ENCODE data around the gene C1QL3. TPM values are rescaled to one million over a fixed set of nuclear protein-coding genes. Genes with fewer than 3 reads are reported as not detected.
A peak's percentile ranks its signal among the peaks of the same experiment; 100 is the strongest.

The C1QL3 gene
- total RNA-seq, 1 experiment from 2014 or later = 4.0 TPM

GRCh38 chr10:16520900-16521299 lies 779 bp downstream of the C1QL3 start:
- no peak overlapping the region for H4K8ac ChIP-seq (replicated peaks; ENCODE audit: insufficient read length, low read depth, low read length)
- peaks cover 14% of the 10 kb centered on the region for H3K23me2 ChIP-seq (ENCODE audit: insufficient read length, low read depth, low read length, poor library complexity, severe bottlenecking)
- H3K9me3 ChIP-seq (ENCODE audit: control insufficient read depth, low read depth, low read length) = no peaks in the 10 kb centered on the region
- no peak overlapping the region for H3K56ac ChIP-seq (ENCODE audit: insufficient read length, low read depth, low read length)
- no peak overlapping the region for H3K27ac ChIP-seq (ENCODE audit: insufficient read length, low read depth, low read length)
- H2AK5ac ChIP-seq (ENCODE audit: insufficient read length, low read length) = no peak overlapping the region
- H3K4me1 Mint-ChIP-seq = peaks cover 35% of the 10 kb centered on the region in 2 experiments
- H3K79me1 ChIP-seq (ENCODE audit: insufficient read depth, low read depth, low read length, poor library complexity, severe bottlenecking) = no peaks in the 10 kb centered on the region
- no peak overlapping the region for H2BK12ac ChIP-seq (ENCODE audit: insufficient read length, low read depth, low read length)
- peak overlapping the region; percentile 82 for H3K4me2 ChIP-seq (ENCODE audit: insufficient read depth, insufficient read length, low read length)
- peaks cover 56% of the 10 kb centered on the region for H3K27me3 Mint-ChIP-seq (ENCODE audit: low read depth)
- peak; percentile 59 for DNase-seq
- H3K4me1 ChIP-seq (ENCODE audit: insufficient read depth, low read length) = no peaks in the 10 kb centered on the region
- no peak overlapping the region for H3T11ph ChIP-seq (ENCODE audit: low read length)
- H3K4ac ChIP-seq (ENCODE audit: low read depth, low read length) = no peak overlapping the region
- H3K27me3 ChIP-seq (ENCODE audit: insufficient read depth, low read length) = peaks cover 21% of the 10 kb centered on the region; the same call in 1 of the 2 replicates
- H3K27ac Mint-ChIP-seq = no peak overlapping the region
- H4K5ac ChIP-seq (ENCODE audit: insufficient read length, low read depth, low read length) = no peak overlapping the region
- H2BK5ac ChIP-seq (ENCODE audit: insufficient read length, low read length) = no peak overlapping the region
- no peak overlapping the region for H3K14ac ChIP-seq (ENCODE audit: insufficient read depth, low read length)
- H3K79me2 ChIP-seq (ENCODE audit: insufficient read depth, low read length) = no peaks in the 10 kb centered on the region
- H4K20me1 ChIP-seq (ENCODE audit: control insufficient read depth, insufficient read depth, insufficient read length) = no peaks in the 10 kb centered on the region
- H4K91ac ChIP-seq (ENCODE audit: insufficient read length, low read depth, low read length) = no peak overlapping the region
- no CpG with 5 or more reads among the region's 39 CpGs for WGBS (ENCODE audit: extremely low coverage, insufficient read length, low lambda C conversion rate)
- H3K36me3 Mint-ChIP-seq (ENCODE audit: insufficient read depth in 1 of 3, low read depth in 3 of 3) = no peaks in the 10 kb centered on the region; a peak in 1 of 7 replicates
- H3K4me3 Mint-ChIP-seq = peak overlapping the region; percentile 60 to 76
- H2BK15ac ChIP-seq (ENCODE audit: low read depth, low read length) = no peak overlapping the region
- no peak overlapping the region for H2AFZ ChIP-seq (ENCODE audit: low read length)
- peaks cover 0 to 2% of the 10 kb centered on the region in 2 experiments; a peak in 1 of 5 replicates for H3K9me3 Mint-ChIP-seq
- no peak overlapping the region for H3K18ac ChIP-seq (ENCODE audit: insufficient read length, low read depth, low read length)
- H3K23ac ChIP-seq (ENCODE audit: insufficient read length, low read depth, low read length) = no peak overlapping the region
- peak; percentile 53 for TF ChIP-seq CTCF (conservative IDR thresholded peaks at IDR 0.05)
- no peak overlapping the region for H2BK120ac ChIP-seq (ENCODE audit: low read depth, low read length, poor library complexity, severe bottlenecking)
- H2BK20ac ChIP-seq (ENCODE audit: low read depth, low read length, poor library complexity, severe bottlenecking) = no peak overlapping the region
- no peak overlapping the region for H3K9ac ChIP-seq (ENCODE audit: extremely low read depth, insufficient read length, low read length)

Measured in H9 (cell line).